OCI-LY1 (cell line): ENCODE data around the gene TIMM44.
"Not testable (repeated sequence)": the region's sequence is repeated elsewhere in the genome, so short reads cannot be mapped to it uniquely, and the experiment has no call there.

Experiments used
- H2AFZ ChIP-seq: fragments of 200-600 bp; sonication (generic), shearing (Covaris generic); 2 replicates; pipeline ENCODE4 v1.6.0; 2014; ENCODE audit warnings: antibody characterized with exemption, mild to moderate bottlenecking, low read length
- H3F3A ChIP-seq: fragments of 200-600 bp; sonication (generic), shearing (Covaris generic); 2 replicates; pipeline ENCODE4 v1.6.0; 2014; ENCODE audit warnings: mild to moderate bottlenecking, antibody characterized with exemption, low read length, moderate library complexity; ENCODE audit not compliant: insufficient read depth
- H3K27ac ChIP-seq: fragments of 200-600 bp; sonication (generic); 2 replicates; pipeline ENCODE4 v1.5.1; 2014; ENCODE audit warnings: low read length, mixed run types, mild to moderate bottlenecking, low read depth; ENCODE audit not compliant: poor library complexity, severe bottlenecking
- H3K27me3 ChIP-seq: fragments of 200-600 bp; sonication (generic); 2 replicates; pipeline ENCODE4 v1.6.0; 2014; ENCODE audit warnings: antibody characterized with exemption, mild to moderate bottlenecking, low read length, moderate library complexity; ENCODE audit not compliant: insufficient read depth
- H3K36me3 ChIP-seq: fragments of 200-600 bp; sonication (generic); 2 replicates; pipeline ENCODE4 v1.6.1; 2014; ENCODE audit warnings: mild to moderate bottlenecking, antibody characterized with exemption, low read length, moderate library complexity, mixed read lengths; ENCODE audit not compliant: insufficient read depth
- H3K4me1 ChIP-seq: fragments of 200-600 bp; sonication (generic); 2 replicates; pipeline ENCODE4 v1.5.1; 2014; ENCODE audit warnings: mild to moderate bottlenecking, low read length, moderate library complexity; ENCODE audit not compliant: insufficient read depth, severe bottlenecking
- H3K4me2 ChIP-seq: fragments of 200-600 bp; sonication (generic), shearing (Covaris generic); 2 replicates; pipeline ENCODE4 v1.6.1; 2014; ENCODE audit warnings: low read length
- H3K4me3 ChIP-seq: fragments of 200-600 bp; sonication (generic); 2 replicates; pipeline ENCODE4 v1.5.1; 2014; ENCODE audit warnings: low read length, low read depth, mild to moderate bottlenecking, mixed read lengths; ENCODE audit not compliant: poor library complexity, severe bottlenecking
- H3K79me2 ChIP-seq: fragments of 200-600 bp; shearing (Covaris generic); 2 replicates; pipeline ENCODE4 v1.6.1; 2016; ENCODE audit warnings: mixed run types, low read length, mixed read lengths; ENCODE audit not compliant: insufficient read depth
- H3K9ac ChIP-seq: fragments of 200-600 bp; sonication (generic), shearing (Covaris generic); 2 replicates; pipeline ENCODE4 v1.6.1; 2014; ENCODE audit warnings: mild to moderate bottlenecking, low read length, mixed read lengths
- H3K9me2 ChIP-seq: fragments of 200-600 bp; sonication (generic), shearing (Covaris generic); 2 replicates; pipeline ENCODE4 v1.6.1; 2014; ENCODE audit warnings: low read depth, mild to moderate bottlenecking, low read length, mixed read lengths
- H3K9me3 ChIP-seq: fragments of 200-600 bp; shearing (Covaris generic); 2 replicates; pipeline ENCODE4 v1.6.1; 2014; ENCODE audit warnings: low read length, mixed read lengths
- H4K20me1 ChIP-seq: fragments of 200-600 bp; sonication (generic), shearing (Covaris generic); 2 replicates; pipeline ENCODE4 v1.6.0; 2016; ENCODE audit warnings: mild to moderate bottlenecking, low read length; ENCODE audit not compliant: insufficient read depth
- CTCF ChIP-seq: fragments of 200-600 bp; sonication (generic), shearing (Covaris generic); IDR thresholded peaks from 2 replicates; pipeline ENCODE4 v1.5.1; 2017; ENCODE audit warnings: mild to moderate bottlenecking, antibody characterized with exemption, low read length, moderate library complexity, mixed read lengths
- EZH2 ChIP-seq: fragments of 200-600 bp; sonication (generic), shearing (Covaris generic); IDR thresholded peaks from 2 replicates; pipeline ENCODE4 v1.8.0; 2017; ENCODE audit warnings: borderline replicate concordance, mixed run types, mild to moderate bottlenecking, antibody characterized with exemption, low read length, moderate library complexity, mixed read lengths

Gene TIMM44

GRCh38 chr19:7895565-7895964 is 47.9 kb downstream of the TIMM44 start:
- Histone ChIP-seq H3K79me2 (no peaks in the 10 kb centered on the region), H3K9me3 (no peaks in the 10 kb centered on the region), H3K36me3 (no peaks in the 10 kb centered on the region), H3K9me2 (no peaks in the 10 kb centered on the region), H4K20me1 (no peaks in the 10 kb centered on the region), H3K4me2 (no peak overlapping the region), H3K27ac (no peak overlapping the region), H3K27me3 (no peaks in the 10 kb centered on the region), H3F3A (no peaks in the 10 kb centered on the region), H3K4me1 (peaks cover 6% of the 10 kb centered on the region), H2AFZ (no peak overlapping the region), H3K9ac (no peak overlapping the region), H3K4me3 (no peak overlapping the region)
- no peak for TF ChIP-seq EZH2
- TF ChIP-seq CTCF, result no peak

GRCh38 chr19:7894612-7895309 is 48.7 kb downstream of the TIMM44 start:
- TF ChIP-seq EZH2, result no peak
- TF ChIP-seq CTCF, result no peak

DNA sequence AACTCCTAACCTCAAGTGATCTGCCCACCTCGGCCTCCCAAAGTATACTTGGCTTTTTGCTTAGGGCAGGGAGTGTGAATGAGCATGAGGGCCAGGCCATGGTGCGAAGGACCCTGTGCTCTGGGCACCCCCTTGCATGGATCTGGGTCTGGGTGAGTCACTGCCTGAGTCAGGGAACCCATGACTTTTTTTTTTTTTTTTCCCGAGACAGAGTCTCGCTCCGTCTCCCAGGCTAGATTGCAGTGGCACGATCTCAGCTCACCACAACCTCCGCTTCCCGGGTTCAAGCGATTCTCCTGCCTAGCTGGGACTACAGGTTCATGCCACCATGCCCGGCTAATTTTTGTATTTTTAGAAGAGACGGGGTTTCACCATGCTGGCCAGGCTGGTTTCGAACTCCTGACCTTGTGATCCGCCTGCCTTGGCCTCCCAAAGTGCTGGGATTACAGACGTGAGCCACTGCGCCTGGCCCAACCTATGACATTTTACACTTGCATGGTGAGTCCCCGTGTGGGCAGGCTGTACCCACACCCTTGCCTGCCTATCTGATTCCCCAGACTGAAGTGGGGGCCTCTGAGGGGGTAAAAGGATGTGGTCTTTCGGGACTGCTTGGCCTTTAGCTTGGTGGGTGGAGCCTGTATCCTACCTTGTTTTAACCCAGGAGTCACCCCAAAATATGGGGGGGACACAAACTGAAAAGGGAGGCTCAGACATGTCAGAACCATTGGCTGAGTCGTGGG is 49.9 kb downstream of the TIMM44 start:
- not testable (repeated sequence) for H3K4me1 ChIP-seq, H2AFZ ChIP-seq, H3K4me3 ChIP-seq, H3K9me2 ChIP-seq, H3K9me3 ChIP-seq, H3K36me3 ChIP-seq, H3K27ac ChIP-seq, H3K27me3 ChIP-seq, H4K20me1 ChIP-seq, H3K9ac ChIP-seq, H3K4me2 ChIP-seq, H3F3A ChIP-seq, H3K79me2 ChIP-seq

More at GRCh38 chr19:7894612-7895309, 48.7 kb downstream of the TIMM44 start:
- H3K9me2 ChIP-seq, result no peaks in the 10 kb centered on the region
- no peak overlapping the region for H3K4me2 ChIP-seq
- H3K9ac ChIP-seq, result no peak overlapping the region
- no peaks in the 10 kb centered on the region for H3K9me3 ChIP-seq
- H3K27me3 ChIP-seq, result no peaks in the 10 kb centered on the region
- H3K27ac ChIP-seq, result no peak overlapping the region
- H3K4me1 ChIP-seq, result peaks cover 6% of the 10 kb centered on the region
- no peak overlapping the region for H2AFZ ChIP-seq
- no peak overlapping the region for H3K4me3 ChIP-seq
- no peaks in the 10 kb centered on the region for H3K79me2 ChIP-seq
- H4K20me1 ChIP-seq, result no peaks in the 10 kb centered on the region
- no peaks in the 10 kb centered on the region for H3F3A ChIP-seq
- H3K36me3 ChIP-seq, result no peaks in the 10 kb centered on the region

- Histone ChIP-seq H4K20me1 (no peaks in the 10 kb centered on the region), H2AFZ (no peak overlapping the region), H3K79me2 (no peaks in the 10 kb centered on the region), H3K27ac (no peak overlapping the region), H3K4me1 (no peaks in the 10 kb centered on the region), H3F3A (no peaks in the 10 kb centered on the region), H3K27me3 (no peaks in the 10 kb centered on the region), H3K36me3 (no peaks in the 10 kb centered on the region), H3K4me3 (no peak overlapping the region), H3K4me2 (no peak overlapping the region), H3K9me2 (no peaks in the 10 kb centered on the region), H3K9ac (no peak overlapping the region), H3K9me3 (no peaks in the 10 kb centered on the region)
- TF ChIP-seq EZH2, result no peak
- TF ChIP-seq CTCF, result no peak
Observed at GRCh38 chr19:7888826-7889217, 54.6 kb downstream of the TIMM44 start.
